Suprapubic skin (tissue), 4 donors: Measurements from ENCODE around the gene SPTBN1. TPM values are rescaled to one million over a fixed set of nuclear protein-coding genes. Genes with fewer than 3 reads are reported as not detected.

Experiments
- DNase-seq, 2 donors: peaks; one replicate each; pipeline ENCODE4 v3.0.0-alpha.2; 2019; ENCODE audit warnings: low spot score in 2 of 2
- H3K27ac ChIP-seq: fragments of 200-600 bp; sonication (generic); one replicate; pipeline ENCODE4 v1.5.1; 2019
- H3K27me3 ChIP-seq: fragments of 200-600 bp; sonication (generic); one replicate; pipeline ENCODE4 v1.5.1; 2019
- H3K36me3 ChIP-seq: fragments of 200-600 bp; sonication (generic); one replicate; pipeline ENCODE4 v1.5.1; 2019
- H3K4me1 ChIP-seq: fragments of 200-600 bp; sonication (generic); one replicate; pipeline ENCODE4 v1.5.1; 2019
- H3K4me3 ChIP-seq: fragments of 200-600 bp; sonication (generic); one replicate; pipeline ENCODE4 v1.5.1; 2019; ENCODE audit warnings: mild to moderate bottlenecking
- H3K9me3 ChIP-seq: fragments of 200-600 bp; sonication (generic); one replicate; pipeline ENCODE4 v1.5.1; 2019
- EP300 ChIP-seq: sonication (generic); formaldehyde crosslinking; IDR thresholded peaks from one replicate; pipeline ENCODE4 v1.6.1; 2017; ENCODE audit warnings: antibody characterized with exemption
- POLR2A ChIP-seq, 2 donors: fragments of 450-650 bp; IDR thresholded peaks; one replicate each; pipeline ENCODE4 v1.6.1; 2017; ENCODE audit warnings: antibody characterized with exemption in 2 of 2, mild to moderate bottlenecking in 2 of 2, moderate library complexity in 2 of 2
- POLR2AphosphoS5 ChIP-seq, 3 donors: sonication (generic); formaldehyde crosslinking; IDR thresholded peaks; one replicate each; pipeline ENCODE4 v1.6.1; 2017; ENCODE audit warnings: antibody characterized with exemption in 3 of 3
- WGBS: methylation state at CpG from one replicate; pipeline ENCODE4 v1.1.5; 2018; 5-methylcytosine and 5-hydroxymethylcytosine counted together
- total RNA-seq, 4 donors: library from RNA; depleted of rRNA; stranded (reverse); fragments of >200 nt; gene quantifications; one replicate each; pipeline ENCODE4 v1.1.0, GENCODE V29; 2016
- TF ChIP-seq, protein P1 (sequence below), 2 donors: fragments of 200-600 bp in 1 of 2; fragments of 450-650 bp in 1 of 2; sonication (generic) in 1 of 2; IDR thresholded peaks; one replicate each; pipeline ENCODE4 v1.5.1; 2016 to 2019; ENCODE audit warnings: antibody characterized with exemption in 2 of 2, mild to moderate bottlenecking in 1 of 2, moderate library complexity in 1 of 2

The SPTBN1 gene
- total RNA-seq, 4 donors from 2014 or later: 173 to 250 (median 203) TPM

DNA sequence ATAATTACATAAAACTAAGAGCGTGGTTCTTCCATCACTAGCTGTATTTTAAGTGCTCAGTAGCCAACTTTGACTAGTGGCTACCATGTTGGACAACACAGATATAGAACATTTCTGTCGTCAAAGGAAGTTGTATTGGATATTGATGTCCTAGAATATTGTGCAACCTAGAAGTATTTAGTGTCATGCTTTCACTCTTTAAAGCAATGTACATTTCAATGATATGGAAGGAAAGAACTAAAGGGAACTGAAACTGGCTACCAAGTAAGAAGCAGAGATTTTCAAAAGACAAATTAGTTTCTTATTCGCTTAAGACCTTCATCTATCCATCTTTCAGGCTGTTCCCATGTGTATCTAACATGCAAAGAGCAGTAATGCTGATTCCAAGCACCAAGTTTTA lies 182.0 kb downstream of the SPTBN1 start:
- DNase-seq: no peak
- WGBS: 85% methylated on average over 3 of the region's 3 CpGs
- H3K4me3 ChIP-seq: no peak overlapping the region
- H3K27me3 ChIP-seq: no peaks in the 10 kb centered on the region
- no peak for TF ChIP-seq POLR2AphosphoS5 (IDR thresholded peaks at IDR 0.05)
- no peak for TF ChIP-seq POLR2A (IDR thresholded peaks at IDR 0.05)
- TF ChIP-seq EP300: no peak
- TF ChIP-seq, protein P1, sequence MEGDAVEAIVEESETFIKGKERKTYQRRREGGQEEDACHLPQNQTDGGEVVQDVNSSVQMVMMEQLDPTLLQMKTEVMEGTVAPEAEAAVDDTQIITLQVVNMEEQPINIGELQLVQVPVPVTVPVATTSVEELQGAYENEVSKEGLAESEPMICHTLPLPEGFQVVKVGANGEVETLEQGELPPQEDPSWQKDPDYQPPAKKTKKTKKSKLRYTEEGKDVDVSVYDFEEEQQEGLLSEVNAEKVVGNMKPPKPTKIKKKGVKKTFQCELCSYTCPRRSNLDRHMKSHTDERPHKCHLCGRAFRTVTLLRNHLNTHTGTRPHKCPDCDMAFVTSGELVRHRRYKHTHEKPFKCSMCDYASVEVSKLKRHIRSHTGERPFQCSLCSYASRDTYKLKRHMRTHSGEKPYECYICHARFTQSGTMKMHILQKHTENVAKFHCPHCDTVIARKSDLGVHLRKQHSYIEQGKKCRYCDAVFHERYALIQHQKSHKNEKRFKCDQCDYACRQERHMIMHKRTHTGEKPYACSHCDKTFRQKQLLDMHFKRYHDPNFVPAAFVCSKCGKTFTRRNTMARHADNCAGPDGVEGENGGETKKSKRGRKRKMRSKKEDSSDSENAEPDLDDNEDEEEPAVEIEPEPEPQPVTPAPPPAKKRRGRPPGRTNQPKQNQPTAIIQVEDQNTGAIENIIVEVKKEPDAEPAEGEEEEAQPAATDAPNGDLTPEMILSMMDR (IDR thresholded peaks at IDR 0.05): no peak
- H3K27ac ChIP-seq: no peak overlapping the region
- H3K36me3 ChIP-seq: peaks cover 53% of the 10 kb centered on the region
- H3K4me1 ChIP-seq: peaks cover 35% of the 10 kb centered on the region
- H3K9me3 ChIP-seq: no peaks in the 10 kb centered on the region

DNA sequence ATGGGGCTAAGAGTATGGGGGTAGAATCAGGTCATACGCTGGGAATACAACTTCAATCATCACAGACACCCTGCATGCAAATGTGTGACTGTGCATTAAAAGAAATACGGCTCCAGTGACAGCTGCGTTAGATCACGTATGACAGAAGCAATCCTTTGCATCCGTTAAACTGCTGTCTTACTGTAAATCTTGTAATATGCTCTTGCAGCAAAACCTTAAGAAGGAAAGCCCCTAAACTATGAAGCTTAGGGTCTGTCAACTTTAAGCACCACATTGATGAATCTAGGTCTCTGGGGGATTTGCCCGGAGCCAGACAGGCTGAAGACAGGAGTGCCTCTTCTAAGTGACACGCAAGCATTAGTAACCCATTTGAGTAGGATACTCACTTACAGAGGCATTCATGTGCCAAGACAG lies 182.7 kb downstream of the SPTBN1 start:
- DNase-seq: no peak
- TF ChIP-seq, protein P1 (IDR thresholded peaks at IDR 0.05): no peak
- TF ChIP-seq POLR2A (IDR thresholded peaks at IDR 0.05) (no peak), EP300 (no peak), POLR2AphosphoS5 (IDR thresholded peaks at IDR 0.05) (no peak)
- Histone ChIP-seq H3K9me3 (no peaks in the 10 kb centered on the region), H3K27me3 (no peaks in the 10 kb centered on the region), H3K36me3 (peaks cover 57% of the 10 kb centered on the region), H3K27ac (no peak overlapping the region), H3K4me1 (peaks cover 37% of the 10 kb centered on the region), H3K4me3 (no peak overlapping the region)
- 89% methylated on average over 7 of the region's 7 CpGs for WGBS

DNA sequence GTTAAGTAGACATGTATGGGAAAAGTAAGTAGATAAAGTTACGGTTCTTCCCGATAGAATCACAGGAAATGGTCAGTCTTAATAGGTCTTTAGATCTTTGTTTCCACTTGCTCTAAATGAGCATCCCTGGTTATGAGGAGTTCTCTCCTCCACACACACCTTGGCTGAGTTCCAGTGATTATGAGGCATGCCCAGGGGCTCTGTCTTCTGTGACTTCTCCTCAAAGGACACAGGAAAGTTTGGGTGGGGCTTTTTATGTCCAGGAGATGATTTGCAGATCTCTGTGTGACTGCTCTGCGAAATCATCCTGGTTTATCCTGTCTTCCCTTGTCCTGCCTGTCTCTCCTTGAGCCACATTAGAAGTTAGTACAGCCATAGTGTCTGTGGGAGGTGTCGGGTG lies 183.5 kb downstream of the SPTBN1 start:
- no peak for TF ChIP-seq POLR2AphosphoS5 (IDR thresholded peaks at IDR 0.05)
- TF ChIP-seq, protein P1 (IDR thresholded peaks at IDR 0.05): no peak
- no peak for TF ChIP-seq POLR2A (IDR thresholded peaks at IDR 0.05)
- no peak for TF ChIP-seq EP300
- H3K27me3 ChIP-seq: no peaks in the 10 kb centered on the region
- no peak for DNase-seq
- no peak overlapping the region for H3K4me3 ChIP-seq
- peak overlapping the region; percentile 45 for H3K27ac ChIP-seq
- WGBS: 73% methylated on average over 4 of the region's 4 CpGs
- H3K9me3 ChIP-seq: no peaks in the 10 kb centered on the region
- peaks cover 29% of the 10 kb centered on the region for H3K4me1 ChIP-seq
- H3K36me3 ChIP-seq: peaks cover 65% of the 10 kb centered on the region

DNA sequence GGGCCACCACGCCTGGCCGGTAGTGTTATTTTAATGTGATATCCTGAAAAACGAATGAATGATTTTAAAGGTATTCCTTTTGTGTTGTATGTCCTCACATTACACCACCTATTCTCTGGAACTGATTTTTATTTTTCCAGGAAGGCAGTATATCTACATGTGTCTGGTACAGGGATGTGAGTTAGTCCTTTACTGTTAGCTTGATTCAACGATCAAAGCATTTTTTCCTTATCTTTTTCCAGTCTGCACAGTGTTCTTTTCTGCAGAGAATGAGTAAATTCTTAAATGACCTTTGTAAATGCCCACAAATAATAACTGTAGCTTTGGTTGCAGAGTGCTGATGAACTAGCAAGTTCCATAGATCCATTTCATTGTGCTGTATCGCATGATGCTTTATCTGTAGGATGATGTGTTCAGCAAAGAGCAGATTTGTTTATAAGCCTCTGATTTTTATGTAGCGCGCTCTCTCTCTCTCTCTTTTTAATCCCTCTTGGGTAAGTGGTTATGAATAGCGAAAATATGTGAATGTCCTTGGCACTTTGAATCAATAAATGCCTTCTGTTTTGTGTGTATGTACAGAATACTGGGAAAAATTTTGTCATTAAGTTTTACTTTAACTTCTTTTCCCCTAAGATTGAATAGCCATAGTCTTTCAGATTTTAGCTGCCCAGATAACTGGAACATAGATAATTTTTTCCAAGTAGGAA lies 184.9 kb downstream of the SPTBN1 start:
- H3K27me3 ChIP-seq: no peaks in the 10 kb centered on the region
- H3K4me3 ChIP-seq: no peak overlapping the region
- TF ChIP-seq EP300 (no peak), POLR2A (IDR thresholded peaks at IDR 0.05) (no peak), POLR2AphosphoS5 (IDR thresholded peaks at IDR 0.05) (no peak)
- TF ChIP-seq, protein P1 (IDR thresholded peaks at IDR 0.05): no peak
- DNase-seq: no peak
- 69% methylated on average over 8 of the region's 8 CpGs for WGBS
- peaks cover 19% of the 10 kb centered on the region for H3K4me1 ChIP-seq
- no peak overlapping the region for H3K27ac ChIP-seq
- peaks cover 79% of the 10 kb centered on the region for H3K36me3 ChIP-seq
- no peaks in the 10 kb centered on the region for H3K9me3 ChIP-seq

DNA sequence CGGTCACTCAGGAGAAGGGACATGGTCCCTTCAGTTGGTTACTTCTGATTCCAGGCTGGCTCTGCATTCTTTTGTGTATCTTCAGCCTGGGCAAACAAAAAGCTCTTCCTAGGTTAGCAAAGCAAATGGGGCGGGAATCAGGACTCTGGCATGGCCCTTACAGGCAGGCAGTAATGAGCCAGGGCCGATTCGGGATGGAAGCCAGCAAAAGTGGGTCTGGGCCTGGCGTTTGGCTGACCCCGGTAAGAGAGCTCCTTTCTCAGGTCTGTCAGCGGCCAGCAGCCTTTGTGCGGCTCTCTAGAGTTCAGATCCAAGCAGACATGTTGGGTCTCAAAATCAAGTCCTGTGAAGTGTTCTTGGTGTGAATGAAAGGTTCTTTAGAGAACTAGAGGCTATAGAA lies 185.9 kb downstream of the SPTBN1 start:
- TF ChIP-seq EP300 (no peak), POLR2A (IDR thresholded peaks at IDR 0.05) (no peak), POLR2AphosphoS5 (IDR thresholded peaks at IDR 0.05) (no peak)
- TF ChIP-seq, protein P1 (IDR thresholded peaks at IDR 0.05): no peak
- H3K27ac ChIP-seq: peak overlapping the region; percentile 42
- peaks cover 19% of the 10 kb centered on the region for H3K4me1 ChIP-seq
- peaks cover 86% of the 10 kb centered on the region for H3K36me3 ChIP-seq
- no peak for DNase-seq
- 81% methylated on average over 8 of the region's 8 CpGs for WGBS
- H3K4me3 ChIP-seq: no peak overlapping the region
- no peaks in the 10 kb centered on the region for H3K9me3 ChIP-seq
- H3K27me3 ChIP-seq: no peaks in the 10 kb centered on the region
